GM12801 (cell line): ENCODE measurements around the gene PSMB11.

Experiments
- CTCF ChIP-seq: IDR thresholded peaks from one replicate; pipeline ENCODE4 v1.5.1; 2011; ENCODE audit warnings: control low read depth; ENCODE audit not compliant: insufficient read length; ENCODE audit errors: extremely low read depth

Gene PSMB11, protein sequence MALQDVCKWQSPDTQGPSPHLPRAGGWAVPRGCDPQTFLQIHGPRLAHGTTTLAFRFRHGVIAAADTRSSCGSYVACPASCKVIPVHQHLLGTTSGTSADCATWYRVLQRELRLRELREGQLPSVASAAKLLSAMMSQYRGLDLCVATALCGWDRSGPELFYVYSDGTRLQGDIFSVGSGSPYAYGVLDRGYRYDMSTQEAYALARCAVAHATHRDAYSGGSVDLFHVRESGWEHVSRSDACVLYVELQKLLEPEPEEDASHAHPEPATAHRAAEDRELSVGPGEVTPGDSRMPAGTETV

GRCh38 chr14:23042162-23042965 lies at the start of gene PSMB11:
TSS of gene PSMB11 (plus strand) at chr14:23042212. CDS start at chr14:23042226, 14 bp downstream.
- no peak for TF ChIP-seq CTCF

GRCh38 chr14:22993517-22993916 lies 48.5 kb upstream of the PSMB11 start:
- no peak for TF ChIP-seq CTCF

DNA sequence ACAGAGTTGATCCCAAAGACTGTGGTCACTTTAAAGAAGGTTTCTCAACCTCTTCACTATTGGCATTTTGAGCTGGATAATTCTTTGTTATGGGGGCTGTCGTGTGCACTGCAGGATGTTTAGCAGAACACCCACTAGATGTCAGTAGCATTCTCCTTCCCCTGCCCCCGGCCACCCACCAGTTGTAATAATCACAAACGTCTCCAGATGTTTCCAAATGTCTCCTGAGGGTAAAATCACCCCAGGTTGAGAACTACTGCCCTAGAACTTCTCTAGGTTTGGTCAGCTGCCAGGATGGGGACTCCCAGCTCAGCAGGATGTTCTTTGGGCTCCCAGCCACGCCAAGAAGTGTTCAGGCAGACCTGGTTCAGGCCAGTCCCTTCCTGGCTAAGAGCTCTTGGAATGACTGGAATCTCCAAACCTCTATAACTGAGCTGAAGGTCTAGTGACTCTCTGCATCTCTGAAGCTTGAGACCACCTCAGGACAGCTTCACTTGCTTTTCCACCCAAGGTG lies 47.2 kb upstream of the PSMB11 start:
- no peak for TF ChIP-seq CTCF

DNA sequence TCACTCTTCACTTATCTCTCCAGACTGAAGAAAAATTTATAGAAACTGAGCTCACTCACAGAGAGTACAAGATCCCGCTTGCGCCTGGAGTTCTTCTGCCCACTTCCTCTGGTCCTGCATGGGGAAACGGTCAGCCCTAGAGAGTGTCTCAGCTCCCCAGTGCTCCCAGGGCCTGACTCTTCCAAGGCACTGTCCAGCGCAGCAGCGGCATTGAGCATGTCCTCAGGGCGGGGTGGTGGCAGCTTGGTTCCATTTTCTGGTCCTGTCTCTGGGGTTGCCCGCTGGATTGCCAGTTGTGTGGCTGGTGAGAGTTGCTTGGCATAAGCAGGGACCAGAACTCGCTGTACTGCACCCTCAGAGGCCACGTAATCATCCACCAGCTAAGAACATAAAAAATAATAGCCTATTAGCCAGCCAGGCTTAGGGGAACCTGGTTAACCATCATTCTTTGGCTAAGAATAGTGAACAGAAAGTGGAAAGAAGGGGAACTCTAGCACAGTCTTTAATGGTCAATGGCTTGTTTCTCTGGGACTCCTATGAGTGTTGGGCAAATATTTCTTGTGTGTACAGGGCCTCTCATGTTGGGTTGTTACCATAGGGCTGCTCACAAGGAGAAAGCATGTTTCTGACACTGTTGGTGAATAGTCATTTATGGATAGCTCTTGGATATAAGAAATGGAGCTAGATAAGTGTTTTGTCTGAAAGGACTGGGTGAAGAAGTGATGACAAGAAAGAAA lies 46.0 kb upstream of the PSMB11 start:
- no peak for TF ChIP-seq CTCF

- no peak for TF ChIP-seq CTCF
These were observed 45.0 kb upstream of the PSMB11 start for GRCh38 chr14:22996768-22997654.

DNA sequence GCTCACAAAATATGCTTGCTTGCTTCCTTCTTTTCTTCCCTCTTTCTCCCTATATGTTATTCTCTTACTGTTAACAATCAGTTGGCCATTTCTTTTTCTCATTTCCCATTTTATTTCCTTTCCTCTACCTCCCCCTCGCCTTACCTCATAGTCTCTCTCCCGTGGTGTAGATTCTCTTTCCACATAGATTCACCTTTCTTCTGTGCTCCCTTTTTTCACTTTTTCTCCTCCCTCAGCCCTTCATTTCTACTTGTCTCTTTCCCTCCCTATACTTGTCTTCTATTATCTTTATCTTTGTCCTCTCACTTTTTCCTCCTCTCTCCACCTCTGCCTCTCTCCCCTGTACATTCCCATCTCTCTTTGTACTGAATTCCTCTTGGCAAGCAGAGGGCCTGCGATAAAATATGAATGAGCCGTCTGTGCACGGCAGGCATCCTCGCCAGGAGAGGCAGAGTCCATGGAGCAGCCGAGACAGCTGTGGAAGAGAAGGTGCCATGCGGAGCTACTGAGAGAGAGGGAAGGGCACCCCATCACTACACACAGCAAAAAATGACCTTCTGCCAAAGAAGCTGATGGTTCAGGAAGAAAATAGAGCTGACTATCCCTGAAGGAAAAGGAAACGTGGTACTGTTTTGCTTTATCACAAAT lies 44.2 kb upstream of the PSMB11 start:
- no peak for TF ChIP-seq CTCF
